ENCODE measurements around the gene PABPC1L.
A peak's percentile ranks its signal among the peaks of the same experiment; 100 is the strongest.

PABPC1L gene

GRCh38 chr20:44945261-44945660 lies 35.4 kb downstream of the PABPC1L start:
- no peak for DNase-seq

GRCh38 chr20:44946271-44946852 lies 36.5 kb downstream of the PABPC1L start:
- no peak for DNase-seq

GRCh38 chr20:44948107-44948506 lies 38.2 kb downstream of the PABPC1L start:
- no peak for DNase-seq

- DNase-seq = no peak
These were observed 38.7 kb downstream of the PABPC1L start for GRCh38 chr20:44948513-44948912.

GRCh38 chr20:44950368-44950767 lies 40.5 kb downstream of the PABPC1L start:
- DNase-seq = no peak

GRCh38 chr20:44952731-44953130 lies 42.9 kb downstream of the PABPC1L start:
- no peak for DNase-seq

- DNase-seq = no peak
These were observed 44.4 kb downstream of the PABPC1L start for GRCh38 chr20:44954211-44954610.

- no peak for DNase-seq
These were observed 45.4 kb downstream of the PABPC1L start for GRCh38 chr20:44955270-44955669.

- no peak for DNase-seq
These were observed 46.5 kb downstream of the PABPC1L start for GRCh38 chr20:44956410-44956809.

GRCh38 chr20:44958276-44958675 lies 48.4 kb downstream of the PABPC1L start:
- DNase-seq = no peak

GRCh38 chr20:44959082-44959637 lies 49.3 kb downstream of the PABPC1L start:
- DNase-seq = no peak

GRCh38 chr20:44959638-44960102 lies 49.8 kb downstream of the PABPC1L start:
- no peak for DNase-seq

GRCh38 chr20:44960103-44960852 lies 50.4 kb downstream of the PABPC1L start, which contains the start of gene TOMM34:
Gene TOMM34 (minus strand): TSS chr20:44960397. CDS start chr20:44960333, 64 bp downstream.
- peak; percentile 57 for DNase-seq

- no peak for DNase-seq
These were observed 51.4 kb downstream of the PABPC1L start for GRCh38 chr20:44961011-44961869.

GRCh38 chr20:44961870-44962267 lies 52.0 kb downstream of the PABPC1L start:
- DNase-seq = no peak

GRCh38 chr20:44962483-44962882 lies 52.6 kb downstream of the PABPC1L start:
- no peak for DNase-seq

GRCh38 chr20:44963325-44964215 lies 53.7 kb downstream of the PABPC1L start:
- DNase-seq = no peak

- no peak for DNase-seq
These were observed 55.8 kb downstream of the PABPC1L start for GRCh38 chr20:44965651-44966029.

GRCh38 chr20:44966030-44966961 lies 56.4 kb downstream of the PABPC1L start, which contains the start of gene STK4:
Gene STK4 (plus strand): TSS chr20:44966512. CDS start chr20:44966569, 57 bp downstream.
- DNase-seq = peak; percentile 75

GRCh38 chr20:44967207-44967807 lies 57.4 kb downstream of the PABPC1L start:
- DNase-seq = no peak

Measured in NCI-H748 treated with DMSO at 0.1 percent for 48 hours (cell line).